AG09309 (cell line): ENCODE data around the gene RAB11FIP2.
"Not testable (repeated sequence)": the region's sequence is repeated elsewhere in the genome, so short reads cannot be mapped to it uniquely, and the experiment has no call there.

Source experiments
- DNase-seq: peaks from one replicate; pipeline ENCODE4 v3.0.0-alpha.2; 2010; ENCODE audit warnings: low read depth
- H3K4me3 ChIP-seq: 2 replicates; pipeline ENCODE4 v1.5.1; 2011; ENCODE audit warnings: mild to moderate bottlenecking, low read depth, low read length, moderate library complexity; ENCODE audit not compliant: control insufficient read depth
- TF ChIP-seq, protein P1 (sequence below): IDR thresholded peaks from 2 replicates; pipeline ENCODE4 v1.5.1; 2011; ENCODE audit warnings: mild to moderate bottlenecking, low read depth, low read length, inconsistent platforms; ENCODE audit not compliant: insufficient read depth, control insufficient read depth; ENCODE audit errors: missing control alignments

RAB11FIP2 gene, protein sequence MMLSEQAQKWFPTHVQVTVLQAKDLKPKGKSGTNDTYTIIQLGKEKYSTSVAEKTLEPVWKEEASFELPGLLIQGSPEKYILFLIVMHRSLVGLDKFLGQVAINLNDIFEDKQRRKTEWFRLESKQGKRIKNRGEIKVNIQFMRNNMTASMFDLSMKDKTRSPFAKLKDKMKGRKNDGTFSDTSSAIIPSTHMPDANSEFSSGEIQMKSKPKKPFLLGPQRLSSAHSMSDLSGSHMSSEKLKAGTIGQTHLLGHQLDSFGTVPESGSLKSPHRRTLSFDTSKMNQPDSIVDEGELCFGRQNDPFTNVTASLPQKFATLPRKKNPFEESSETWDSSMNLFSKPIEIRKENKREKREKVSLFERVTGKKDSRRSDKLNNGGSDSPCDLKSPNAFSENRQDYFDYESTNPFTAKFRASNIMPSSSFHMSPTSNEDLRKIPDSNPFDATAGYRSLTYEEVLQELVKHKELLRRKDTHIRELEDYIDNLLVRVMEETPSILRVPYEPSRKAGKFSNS

DNA sequence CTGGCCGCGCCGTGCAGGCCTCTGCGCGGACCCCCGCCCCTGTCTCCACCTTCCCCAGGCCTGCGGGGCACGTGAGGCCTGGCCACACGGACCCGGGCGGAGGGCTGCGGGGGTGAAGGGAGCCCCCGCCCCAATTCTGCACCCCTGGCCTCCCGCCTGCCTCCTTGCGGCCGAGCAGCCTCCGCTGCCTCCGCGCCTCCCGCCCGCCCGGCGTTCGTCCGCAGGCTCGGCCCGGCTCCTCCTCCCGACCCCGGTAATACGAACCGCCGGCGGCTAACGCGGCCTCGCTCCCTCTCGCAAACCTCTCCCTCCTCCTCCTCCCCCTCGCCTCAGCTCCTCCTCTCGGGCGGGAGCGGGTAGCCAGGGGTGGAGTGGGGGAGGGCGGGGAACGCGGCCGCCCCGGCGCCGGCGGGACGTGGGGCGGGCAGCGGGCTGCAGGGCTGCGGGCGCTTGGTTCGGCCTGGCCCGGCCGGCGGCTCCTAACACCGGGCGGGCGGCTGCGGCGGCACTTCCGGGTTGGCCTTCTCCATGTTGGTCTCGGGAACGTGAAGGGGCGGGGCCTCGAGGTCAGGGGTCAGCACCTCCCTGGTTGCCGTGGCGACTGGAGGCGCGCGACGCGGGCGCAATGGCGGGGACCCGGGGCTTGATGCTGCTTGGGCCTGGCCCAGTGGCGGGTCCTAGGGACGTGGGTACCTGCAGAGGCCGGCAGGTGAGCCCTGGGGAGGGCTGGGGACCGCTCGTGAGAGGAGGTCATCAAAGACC lies at the start of gene RAB11FIP2:
Gene RAB11FIP2 (minus strand): TSS at position 547 of the 762 bp plus-strand sequence. CDS start 778 bp downstream, outside the sequence.
- peak within 1 kb of the TSS; percentile 70 for H3K4me3 ChIP-seq
- TF ChIP-seq, protein P1, sequence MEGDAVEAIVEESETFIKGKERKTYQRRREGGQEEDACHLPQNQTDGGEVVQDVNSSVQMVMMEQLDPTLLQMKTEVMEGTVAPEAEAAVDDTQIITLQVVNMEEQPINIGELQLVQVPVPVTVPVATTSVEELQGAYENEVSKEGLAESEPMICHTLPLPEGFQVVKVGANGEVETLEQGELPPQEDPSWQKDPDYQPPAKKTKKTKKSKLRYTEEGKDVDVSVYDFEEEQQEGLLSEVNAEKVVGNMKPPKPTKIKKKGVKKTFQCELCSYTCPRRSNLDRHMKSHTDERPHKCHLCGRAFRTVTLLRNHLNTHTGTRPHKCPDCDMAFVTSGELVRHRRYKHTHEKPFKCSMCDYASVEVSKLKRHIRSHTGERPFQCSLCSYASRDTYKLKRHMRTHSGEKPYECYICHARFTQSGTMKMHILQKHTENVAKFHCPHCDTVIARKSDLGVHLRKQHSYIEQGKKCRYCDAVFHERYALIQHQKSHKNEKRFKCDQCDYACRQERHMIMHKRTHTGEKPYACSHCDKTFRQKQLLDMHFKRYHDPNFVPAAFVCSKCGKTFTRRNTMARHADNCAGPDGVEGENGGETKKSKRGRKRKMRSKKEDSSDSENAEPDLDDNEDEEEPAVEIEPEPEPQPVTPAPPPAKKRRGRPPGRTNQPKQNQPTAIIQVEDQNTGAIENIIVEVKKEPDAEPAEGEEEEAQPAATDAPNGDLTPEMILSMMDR = no peak
- peak; percentile 52 for DNase-seq

DNA sequence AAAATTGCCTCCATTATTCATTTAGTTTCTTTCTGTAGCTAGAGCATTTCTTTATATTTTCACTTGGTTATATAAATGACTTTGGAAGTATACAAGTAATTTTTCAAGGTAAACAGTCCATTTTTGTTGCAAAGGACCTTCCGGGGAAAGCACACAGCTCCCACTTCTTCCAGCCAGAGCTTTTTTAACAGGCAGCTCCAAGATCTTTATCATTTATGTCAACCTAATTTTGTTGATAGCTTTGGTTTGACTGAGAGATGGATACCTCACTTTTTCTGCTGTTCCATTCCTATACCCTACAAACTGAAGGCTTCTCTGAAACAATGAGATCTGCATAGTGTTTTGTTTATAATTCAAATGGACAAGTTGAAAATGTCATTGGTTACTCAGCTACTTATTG lies 49.3 kb upstream of the RAB11FIP2 start:
- TF ChIP-seq, protein P1 = no peak
- H3K4me3 ChIP-seq = no peak overlapping the region
- no peak for DNase-seq

DNA sequence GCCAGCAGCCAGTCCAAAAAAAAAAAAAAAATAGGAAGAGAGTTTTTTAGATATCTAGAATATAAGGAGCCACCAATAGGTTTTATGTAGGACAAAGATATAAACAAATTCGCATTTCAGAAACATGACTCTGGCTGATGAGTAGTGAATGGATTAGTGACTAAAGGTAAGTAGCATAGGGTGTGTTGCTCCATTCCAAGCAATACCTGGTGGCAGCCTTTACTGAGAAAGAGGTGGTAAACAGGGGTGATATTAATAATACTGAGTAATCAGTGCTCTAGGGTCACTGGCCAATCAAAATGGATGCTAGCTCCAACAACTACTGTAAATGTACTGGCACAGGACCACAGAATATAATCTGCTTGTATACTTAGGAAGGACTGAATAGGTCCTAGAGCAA lies 45.5 kb upstream of the RAB11FIP2 start:
- no peak for DNase-seq
- no peak overlapping the region for H3K4me3 ChIP-seq
- TF ChIP-seq, protein P1 = no peak

DNA sequence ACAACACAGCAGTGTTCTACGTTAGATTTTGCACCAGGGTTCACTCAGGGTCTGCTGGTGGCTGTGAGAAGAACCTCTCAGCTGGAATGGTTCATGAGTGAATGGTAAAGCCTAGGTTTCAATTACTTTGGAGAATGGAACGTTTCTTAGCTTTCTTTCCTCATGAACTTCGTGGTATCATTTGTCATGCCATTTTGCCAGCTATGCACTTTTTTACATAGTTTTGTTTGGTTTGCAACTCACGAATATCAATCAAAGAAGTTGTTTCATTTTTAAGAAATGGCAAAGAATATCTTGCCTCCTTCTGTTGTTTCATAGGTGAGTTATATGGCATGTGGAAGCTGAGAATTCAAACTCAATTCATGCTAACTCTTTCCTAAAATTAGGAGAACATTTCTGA lies 34.1 kb upstream of the RAB11FIP2 start:
- TF ChIP-seq, protein P1 = no peak
- H3K4me3 ChIP-seq = no peak overlapping the region
- DNase-seq = no peak

DNA sequence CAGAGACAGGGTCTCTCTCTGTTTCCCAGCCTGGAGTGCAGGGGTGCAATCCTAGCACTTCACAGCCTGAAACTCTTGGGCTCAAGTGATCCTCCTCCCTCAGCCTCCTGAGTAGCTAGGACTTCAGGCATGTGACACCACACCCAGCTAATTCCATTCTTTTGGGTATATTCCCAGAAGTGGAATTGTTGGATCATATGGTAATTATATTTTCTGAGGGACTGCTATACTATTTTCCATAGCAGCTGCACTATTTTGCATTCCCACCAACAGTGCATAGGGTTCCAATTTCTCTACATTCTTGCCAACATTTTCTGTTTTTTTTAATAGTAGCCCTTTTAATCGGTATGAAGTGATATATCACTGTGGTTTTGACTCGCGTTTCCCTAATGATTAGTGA lies 30.0 kb upstream of the RAB11FIP2 start:
- no peak overlapping the region for H3K4me3 ChIP-seq
- no peak for DNase-seq
- TF ChIP-seq, protein P1 = no peak

DNA sequence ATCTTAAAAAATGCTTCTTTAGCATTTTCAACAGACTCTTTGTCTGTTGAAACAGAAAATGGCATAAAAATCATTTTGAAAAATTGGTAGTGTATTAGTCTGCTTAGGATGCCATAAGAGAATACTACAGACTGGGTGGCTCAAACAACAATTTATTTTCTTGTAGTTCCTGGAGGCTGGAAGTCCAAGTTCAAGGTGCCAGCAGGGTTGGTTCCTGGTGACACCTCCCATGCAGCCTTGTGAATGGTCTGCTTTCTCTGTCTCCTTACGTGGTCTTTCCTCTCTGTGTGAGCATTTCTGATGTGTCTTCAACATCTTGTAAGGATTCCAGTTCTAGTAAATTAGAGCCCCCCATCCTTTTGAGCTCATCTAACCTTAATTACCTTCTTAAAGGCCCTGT lies 26.1 kb upstream of the RAB11FIP2 start:
- TF ChIP-seq, protein P1 = no peak
- H3K4me3 ChIP-seq = no peak overlapping the region
- DNase-seq = no peak

DNA sequence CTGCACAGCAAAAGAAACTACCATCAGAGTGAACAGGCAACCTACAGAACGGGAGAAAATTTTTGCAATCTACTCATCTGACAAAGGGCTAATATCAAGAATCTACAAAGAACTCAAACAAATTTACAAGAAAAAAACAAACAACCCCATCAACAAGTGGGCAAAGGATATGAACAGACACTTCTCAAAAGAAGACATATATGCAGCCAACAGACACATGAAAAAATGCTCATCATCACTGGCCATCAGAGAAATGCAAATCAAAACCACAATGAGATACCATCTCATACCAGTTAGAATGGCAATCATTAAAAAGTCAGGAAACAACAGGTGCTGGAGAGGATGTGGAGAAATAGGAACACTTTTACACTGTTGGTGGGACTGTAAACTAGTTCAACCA lies 20.6 kb upstream of the RAB11FIP2 start:
- DNase-seq, H3K4me3 ChIP-seq: not testable (repeated sequence)
